Thyroid gland (tissue), 4 donors: Measurements from ENCODE around the gene STPG3. TPM values are rescaled to one million over a fixed set of nuclear protein-coding genes. Genes with fewer than 3 reads are reported as not detected.

Experiments used
- DNase-seq, 2 donors: peaks; one replicate each; pipeline ENCODE4 v3.0.0-alpha.2; 2019
- H3K27ac ChIP-seq, 3 donors: fragments of 200-600 bp; sonication (generic); 1 replicate in 2 of 3; 2 replicates in 1 of 3; pipeline ENCODE4 v1.5.1; 2016 to 2019; ENCODE audit warnings: mild to moderate bottlenecking in 1 of 3, moderate library complexity in 1 of 3
- H3K27me3 ChIP-seq: fragments of 200-600 bp; sonication (generic); one replicate; pipeline ENCODE4 v1.5.1; 2019
- H3K36me3 ChIP-seq, 2 donors: fragments of 200-600 bp; sonication (generic); one replicate each; pipeline ENCODE4 v1.5.1; 2016 to 2019
- H3K4me1 ChIP-seq, 2 donors: fragments of 200-600 bp; sonication (generic); one replicate each; pipeline ENCODE4 v1.5.1; 2017 to 2019
- H3K4me3 ChIP-seq, 3 donors: fragments of 200-600 bp; sonication (generic); replicated peaks in 1 of 3; 1 replicate in 2 of 3; 2 replicates in 1 of 3; pipeline ENCODE4 v1.5.1; 2016; ENCODE audit warnings: mild to moderate bottlenecking in 1 of 3
- H3K9me3 ChIP-seq: fragments of 200-600 bp; sonication (generic); one replicate; pipeline ENCODE4 v1.5.1; 2017
- CTCF ChIP-seq, 6 experiments: fragments of 200-600 bp in 3 of 6; fragments of 450-650 bp in 3 of 6; sonication (generic) in 3 of 6; IDR thresholded peaks; one replicate each; pipeline ENCODE4 v1.5.1; 2016 to 2019; ENCODE audit warnings: antibody characterized with exemption in 6 of 6, mild to moderate bottlenecking in 2 of 6, inconsistent platforms in 1 of 6, moderate library complexity in 1 of 6
- POLR2A ChIP-seq, 2 donors: fragments of 450-650 bp; IDR thresholded peaks; one replicate each; pipeline ENCODE4 v1.6.1; 2017; ENCODE audit warnings: antibody characterized with exemption in 2 of 2, mild to moderate bottlenecking in 2 of 2, moderate library complexity in 1 of 2
- WGBS, 2 donors: methylation state at CpG; one replicate each; pipeline ENCODE4 v1.1.5; 2017; 5-methylcytosine and 5-hydroxymethylcytosine counted together
- intact Hi-C: fragments of 100-400 bp; cut with DNase I; formaldehyde crosslinking; loops from one replicate; pipeline ENCODE4 v1.15.1; 2023
- total RNA-seq, 4 donors: library from RNA; depleted of rRNA; stranded (reverse); fragments of >200 nt; gene quantifications; one replicate each; pipeline ENCODE4 v1.2.3, GENCODE V29; 2016

Gene STPG3
- total RNA-seq, result not detected

GRCh38 chr9:137251194-137251461 lies at the start of gene STPG3:
Gene STPG3 (plus strand): TSS chr9:137251286. CDS start chr9:137251287, 1 bp downstream.
- Histone ChIP-seq H3K4me1 (peaks cover 9 to 14% of the 10 kb centered on the region in 2 donors), H3K27ac (no peak within 1 kb of the TSS), H3K27me3 (no peaks in the 10 kb centered on the region), H3K36me3 (no peaks in the 10 kb centered on the region), H3K9me3 (no peaks in the 10 kb centered on the region), H3K4me3 (no peak within 1 kb of the TSS)
- TF ChIP-seq POLR2A (IDR thresholded peaks at IDR 0.05) (no peak), CTCF (IDR thresholded peaks at IDR 0.05) (no peak)
- intact Hi-C loops, result no loop called here
- DNase-seq, result no peak
- 61 to 76% methylated on average over 4 of the region's 4 CpGs for WGBS, 2 donors

- no peak for DNase-seq
- peaks cover 47 to 66% of the 10 kb centered on the region in 2 donors for H3K4me1 ChIP-seq
- no peak overlapping the region for H3K4me3 ChIP-seq
- H3K27ac ChIP-seq, result no peak overlapping the region
- no peaks in the 10 kb centered on the region for H3K27me3 ChIP-seq
- 79 to 95% methylated on average over 7 to 8 of the region's 8 CpGs for WGBS, 2 donors
- no peaks in the 10 kb centered on the region for H3K36me3 ChIP-seq
- intact Hi-C loops, result no loop called here
- TF ChIP-seq POLR2A (IDR thresholded peaks at IDR 0.05), result no peak
- TF ChIP-seq CTCF (IDR thresholded peaks at IDR 0.05), result no peak
- no peaks in the 10 kb centered on the region for H3K9me3 ChIP-seq
Measured at GRCh38 chr9:137202966-137203365, 48.1 kb upstream of the STPG3 start.

- DNase-seq, result no peak
- 15 to 24% methylated on average over 9 to 17 of the region's 21 CpGs for WGBS, 2 donors
- H3K27me3 ChIP-seq, result no peaks in the 10 kb centered on the region
- H3K4me3 ChIP-seq, result peak overlapping the region; percentile 74 to 99 (median 81)
- TF ChIP-seq CTCF (IDR thresholded peaks at IDR 0.05) (no peak), POLR2A (IDR thresholded peaks at IDR 0.05) (no peak)
- no peaks in the 10 kb centered on the region for H3K9me3 ChIP-seq
- H3K27ac ChIP-seq, result peak overlapping the region in 1 of 3 donors; percentile 48
- intact Hi-C loops, result no loop called here
- H3K36me3 ChIP-seq, result no peaks in the 10 kb centered on the region
- peaks cover 30 to 49% of the 10 kb centered on the region in 2 donors for H3K4me1 ChIP-seq
Measured at GRCh38 chr9:137204731-137205125, 46.4 kb upstream of the STPG3 start.

- TF ChIP-seq CTCF (IDR thresholded peaks at IDR 0.05) (no peak), POLR2A (IDR thresholded peaks at IDR 0.05) (peak; percentile 61 to 82)
- DNase-seq, result peak; percentile 87 to 92
- H3K36me3 ChIP-seq, result no peaks in the 10 kb centered on the region
- peak within 1 kb of the TSS; percentile 41 to 73 (median 48) for H3K27ac ChIP-seq
- peak within 1 kb of the TSS; percentile 74 to 99 (median 81) for H3K4me3 ChIP-seq
- WGBS, 2 donors, result 0 to 1% methylated on average over 5 to 20 of the region's 98 CpGs
- peaks cover 30 to 47% of the 10 kb centered on the region in 2 donors for H3K4me1 ChIP-seq
- no peaks in the 10 kb centered on the region for H3K27me3 ChIP-seq
- intact Hi-C loops, result no loop called here
- no peaks in the 10 kb centered on the region for H3K9me3 ChIP-seq
Measured at GRCh38 chr9:137205126-137206069, 45.7 kb upstream of the STPG3 start, which contains the start of the genes NDOR1 and TMEM203. Gene NDOR1 (plus strand): TSS chr9:137205700. CDS start chr9:137205778, 78 bp downstream. Gene TMEM203 (minus strand): TSS chr9:137205648. CDS start chr9:137205414, 234 bp downstream.

- intact Hi-C loops, result no loop called here
- no peaks in the 10 kb centered on the region for H3K9me3 ChIP-seq
- no peak overlapping the region for H3K27ac ChIP-seq
- 80 to 84% methylated on average over 7 of the region's 7 CpGs for WGBS, 2 donors
- peaks cover 30 to 42% of the 10 kb centered on the region in 2 donors for H3K4me1 ChIP-seq
- TF ChIP-seq CTCF (IDR thresholded peaks at IDR 0.05) (no peak), POLR2A (IDR thresholded peaks at IDR 0.05) (no peak)
- H3K27me3 ChIP-seq, result no peaks in the 10 kb centered on the region
- no peak for DNase-seq
- H3K4me3 ChIP-seq, result no peak overlapping the region
- H3K36me3 ChIP-seq, result no peaks in the 10 kb centered on the region
Measured at GRCh38 chr9:137206602-137207001, 44.5 kb upstream of the STPG3 start.
